HG02763 (cell line): Measurements from ENCODE around the gene SENP7.
"Not testable (repeated sequence)": the region's sequence is repeated elsewhere in the genome, so short reads cannot be mapped to it uniquely, and the experiment has no call there.

Source experiments
- ATAC-seq: cut with Tn5 transposase; IDR thresholded peaks from one replicate; pipeline ENCODE4 v1.9.1; 2021; ENCODE audit warnings: mild to moderate bottlenecking, moderate library complexity; ENCODE audit not compliant: unreplicated experiment

The SENP7 gene

DNA sequence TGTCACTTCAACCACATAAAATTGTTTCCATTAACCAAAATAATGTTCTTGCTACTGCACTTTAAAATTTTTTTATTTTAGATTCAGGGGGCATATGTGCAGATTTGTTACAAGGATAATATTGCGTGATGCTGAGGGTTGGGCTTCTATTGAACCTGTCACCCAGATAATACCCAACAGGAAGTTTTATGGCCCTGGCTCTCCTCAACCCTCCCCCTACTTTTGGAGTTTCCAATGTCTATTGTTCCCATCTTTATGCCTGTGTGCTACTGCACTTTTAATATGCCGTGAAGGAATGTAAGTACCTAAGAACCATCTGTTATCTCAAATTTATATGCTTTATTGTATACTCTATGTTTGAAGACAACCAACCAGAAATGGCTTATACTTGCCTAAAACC is 150.6 kb downstream of the SENP7 start:
- no peak for ATAC-seq

- ATAC-seq = no peak
These were observed 161.2 kb downstream of the SENP7 start for GRCh38 chr3:101351829-101352228.

- ATAC-seq = no peak
These were observed 172.4 kb downstream of the SENP7 start for GRCh38 chr3:101340591-101340990.

DNA sequence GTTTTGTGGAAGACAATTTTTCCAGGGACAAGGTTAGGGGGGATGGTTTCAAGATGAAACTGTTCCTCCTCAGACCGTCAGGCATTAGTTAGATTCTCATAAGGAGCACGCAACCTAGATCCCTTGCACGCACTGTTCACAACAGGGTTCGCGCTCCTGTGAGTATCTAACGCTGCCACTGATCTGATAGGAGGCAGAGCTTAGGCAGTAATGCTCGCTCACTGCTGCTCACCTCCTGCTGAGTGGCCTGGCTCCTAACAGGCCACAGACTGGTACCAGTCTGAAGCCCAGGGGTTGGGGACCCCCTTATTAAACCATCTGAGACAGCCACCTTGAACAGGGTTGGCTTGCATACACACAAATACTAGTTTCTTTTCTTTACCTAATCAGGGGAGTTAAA is 179.1 kb downstream of the SENP7 start:
- ATAC-seq = no peak

- ATAC-seq = no peak
These were observed 183.9 kb downstream of the SENP7 start for GRCh38 chr3:101329016-101329673.

- ATAC-seq = no peak
These were observed 187.4 kb downstream of the SENP7 start for GRCh38 chr3:101325393-101326134.

GRCh38 chr3:101320475-101320874 is 192.5 kb downstream of the SENP7 start, which contains the start of gene IMPG2:
Gene IMPG2, minus strand, starts transcription at chr3:101320575. Its CDS starts 203 bp downstream, at chr3:101320372.
- no peak for ATAC-seq

DNA sequence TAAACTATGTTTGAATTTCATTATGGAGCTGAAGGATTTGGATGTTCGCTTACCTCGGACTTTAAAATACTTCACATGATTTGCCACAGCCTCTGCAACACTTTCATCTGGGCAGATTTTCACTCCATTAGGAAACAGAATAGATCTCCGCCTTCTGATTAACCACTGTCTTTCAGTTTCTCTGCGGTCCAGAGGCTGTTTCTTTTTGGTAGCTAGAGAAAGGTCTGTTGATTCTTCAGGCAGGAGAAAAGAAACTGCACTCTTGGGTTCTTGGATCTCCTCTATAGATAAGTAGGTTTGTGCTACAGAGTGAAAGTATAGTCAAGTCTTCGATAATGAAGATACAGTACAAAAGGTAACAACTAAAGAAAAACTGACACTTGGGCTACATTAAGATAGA is 193.5 kb downstream of the SENP7 start:
- no peak for ATAC-seq

DNA sequence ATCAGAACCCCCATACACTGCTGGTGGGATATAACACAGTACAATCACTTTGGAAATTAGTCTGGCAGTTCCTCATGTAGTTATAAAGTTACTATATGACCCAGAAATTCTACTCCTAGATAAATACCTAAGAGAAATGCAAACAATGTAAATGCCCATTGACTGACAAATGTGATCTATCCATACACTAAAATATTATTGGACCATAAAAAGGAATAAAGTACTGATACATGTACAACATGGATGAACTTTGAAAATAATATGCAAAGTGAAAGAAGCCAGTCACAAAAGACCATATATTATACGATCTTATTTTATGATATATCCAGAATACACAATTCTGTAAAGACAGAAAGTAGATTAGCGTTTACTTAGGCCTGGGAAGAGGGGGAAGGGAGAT is 200.5 kb downstream of the SENP7 start:
- no peak for ATAC-seq

DNA sequence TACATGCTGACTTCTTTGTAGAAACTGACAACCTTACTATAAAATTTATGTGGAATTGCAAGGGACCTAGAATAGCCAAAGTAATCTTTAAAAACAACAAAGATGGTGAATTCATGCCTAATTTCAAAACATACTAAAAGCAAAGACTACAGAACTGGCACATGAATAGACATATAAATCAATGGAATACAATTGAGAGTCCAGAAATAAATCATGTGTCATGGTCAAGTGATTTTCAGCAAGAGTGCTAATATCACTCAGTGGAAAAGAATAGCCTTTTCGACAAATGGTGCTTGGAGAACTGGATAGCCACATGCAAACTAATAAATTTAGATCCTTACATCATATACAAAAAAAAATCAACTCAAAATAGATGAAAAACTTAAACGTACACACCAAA is 201.3 kb downstream of the SENP7 start:
- no peak for ATAC-seq

DNA sequence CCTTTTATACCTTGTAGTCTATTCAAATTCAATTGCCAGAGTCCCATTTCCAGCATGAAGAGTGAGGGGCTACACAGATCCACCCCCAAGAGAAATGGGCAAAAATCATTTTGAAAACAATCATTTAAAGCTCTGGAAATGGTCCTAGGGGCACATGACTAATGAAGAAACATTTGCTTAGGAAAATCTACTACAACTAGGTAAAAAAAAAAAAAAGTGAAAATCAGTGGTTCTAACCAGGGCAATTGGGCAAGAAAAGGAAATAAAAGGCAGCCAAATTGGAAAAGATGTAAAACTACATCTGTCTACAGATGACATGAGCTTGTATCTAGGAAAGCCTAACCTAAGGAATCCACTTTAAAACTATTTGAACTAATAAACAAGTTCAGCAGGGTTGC is 202.0 kb downstream of the SENP7 start:
- no peak for ATAC-seq

GRCh38 chr3:101308147-101308772 is 204.8 kb downstream of the SENP7 start:
- not testable (repeated sequence) for ATAC-seq

DNA sequence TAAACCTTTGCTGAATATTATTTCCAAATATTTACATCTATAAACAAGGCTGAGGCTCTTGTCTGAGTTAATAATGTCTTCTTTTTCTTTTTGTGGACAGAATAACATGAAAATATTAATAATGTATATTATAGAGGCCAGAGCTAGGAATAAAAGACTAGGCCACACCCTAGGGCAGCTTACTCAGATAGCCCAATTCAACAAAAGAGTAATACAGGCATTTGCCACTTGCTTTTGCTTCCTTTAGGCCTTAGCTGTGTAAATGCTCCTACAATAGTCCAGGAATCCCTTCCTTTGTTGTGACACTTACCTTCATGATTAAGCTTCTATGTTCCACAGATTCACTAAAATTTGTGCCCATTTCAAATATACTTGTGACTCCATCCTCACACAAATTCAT is 209.2 kb downstream of the SENP7 start:
- ATAC-seq = no peak

GRCh38 chr3:101303089-101303731 is 209.8 kb downstream of the SENP7 start:
- no peak for ATAC-seq

DNA sequence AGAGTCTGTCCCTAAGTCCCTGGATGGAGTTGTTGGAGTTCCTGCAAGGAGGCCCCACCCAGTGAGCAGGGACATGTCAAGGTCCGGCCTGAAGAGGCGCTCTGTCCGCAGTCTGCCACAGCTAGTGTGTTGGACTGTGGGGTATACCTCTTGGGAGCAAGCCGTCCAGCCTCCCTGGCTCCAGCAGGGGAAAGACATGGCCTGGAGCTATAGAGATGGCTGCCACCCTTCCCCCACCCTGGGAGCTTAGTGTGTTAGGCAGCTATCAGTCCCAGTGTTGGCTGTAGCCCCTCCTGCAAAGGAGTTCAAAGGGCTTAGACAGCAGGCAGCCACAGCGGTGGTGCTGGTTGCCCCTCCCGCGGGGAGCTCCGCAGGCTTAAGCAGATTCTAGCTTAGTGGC is 212.9 kb downstream of the SENP7 start:
- no peak for ATAC-seq

- no peak for ATAC-seq
These were observed 221.0 kb downstream of the SENP7 start for GRCh38 chr3:101292027-101292426.

GRCh38 chr3:101288294-101288693 is 224.7 kb downstream of the SENP7 start:
- ATAC-seq = no peak

GRCh38 chr3:101284757-101285156 is 228.3 kb downstream of the SENP7 start:
- no peak for ATAC-seq

GRCh38 chr3:101281521-101282030 is 231.4 kb downstream of the SENP7 start:
- no peak for ATAC-seq

- ATAC-seq = no peak
These were observed 233.1 kb downstream of the SENP7 start for GRCh38 chr3:101279765-101280385.

- no peak for ATAC-seq
These were observed 233.8 kb downstream of the SENP7 start for GRCh38 chr3:101279162-101279561.
